Mesenteric fat pad (tissue), 1 donor: Measurements from ENCODE around the gene ST8SIA5. TPM values are rescaled to one million over a fixed set of nuclear protein-coding genes. Genes with fewer than 3 reads are reported as not detected.

Experiments used
- DNase-seq: peaks from one replicate; pipeline ENCODE4 v3.0.0-alpha.2; 2020; ENCODE audit warnings: low spot score
- total RNA-seq: library from RNA; stranded (reverse); fragmentation: NEBNext Ultra II Directional; extraction: Animal tissue kit (Norgen Biotek cat#: 25700); gene quantifications from one replicate; pipeline ENCODE4 v1.2.1, GENCODE V29; 2021
- donor health status: DM: yes; HTN: yes; CAD: no.

The ST8SIA5 gene
- total RNA-seq, 1 donor from 2014 or later, result 1.5 TPM

DNA sequence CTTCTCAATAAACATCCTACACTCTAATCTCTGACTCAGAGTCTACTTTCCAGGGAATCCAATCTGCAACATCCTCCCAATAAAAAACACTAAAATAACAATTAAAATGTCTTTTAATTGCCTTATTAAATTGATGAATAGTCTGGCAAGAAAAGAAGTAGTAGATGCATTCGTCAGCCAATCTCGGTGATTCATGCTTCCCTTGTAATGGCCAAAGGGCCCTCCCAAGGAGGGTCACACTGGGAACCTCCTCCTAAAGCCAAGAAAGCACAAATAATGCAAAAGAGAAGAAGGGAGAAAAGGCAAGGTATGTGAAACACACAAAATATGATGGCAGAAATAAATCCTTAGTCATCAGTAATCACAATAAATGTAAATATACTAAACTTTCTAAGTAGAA is 16.8 kb downstream of the ST8SIA5 start:
- no peak for DNase-seq

- DNase-seq, result no peak
These were observed 18.4 kb downstream of the ST8SIA5 start for GRCh38 chr18:46738491-46738890.

GRCh38 chr18:46736736-46737135 is 20.1 kb downstream of the ST8SIA5 start:
- DNase-seq, result no peak

DNA sequence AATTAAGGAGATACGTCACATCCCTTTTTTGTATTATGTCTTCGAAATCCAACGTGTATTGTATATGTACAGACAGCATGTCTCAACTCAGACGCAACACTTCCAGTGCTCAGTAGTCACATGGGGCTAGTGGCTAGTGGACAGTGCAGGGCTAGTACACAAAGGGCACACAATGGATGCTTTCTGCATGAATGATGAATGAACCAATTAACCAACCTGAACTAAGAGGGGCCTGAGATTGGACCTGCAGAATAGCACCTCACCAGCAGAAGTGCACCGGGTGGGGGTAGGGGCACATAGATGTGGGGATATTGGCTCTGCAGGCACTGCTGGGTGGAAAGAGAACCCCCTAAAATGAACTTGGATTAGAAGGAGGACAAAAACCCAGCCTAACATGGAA is 20.7 kb downstream of the ST8SIA5 start:
- DNase-seq, result no peak

DNA sequence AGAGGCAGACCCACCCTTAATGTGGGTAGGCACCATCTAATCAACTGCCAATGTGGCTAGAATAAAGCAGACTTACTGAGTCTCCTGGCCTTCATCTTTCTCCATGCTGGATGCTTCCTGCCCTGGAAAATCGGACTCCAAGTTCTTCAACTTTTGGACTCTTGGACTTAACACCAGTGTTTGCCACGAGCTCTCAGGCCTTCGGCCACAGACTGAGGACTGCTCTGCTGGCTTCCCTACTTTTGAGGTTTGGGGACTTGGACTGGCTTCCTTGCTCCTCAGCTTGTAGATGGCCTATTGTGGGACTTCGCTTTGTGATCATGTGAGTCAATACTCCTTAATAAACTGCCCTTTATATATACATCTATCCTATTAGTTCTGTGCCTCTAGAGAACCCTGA is 21.9 kb downstream of the ST8SIA5 start:
- peak; percentile 69 for DNase-seq

DNA sequence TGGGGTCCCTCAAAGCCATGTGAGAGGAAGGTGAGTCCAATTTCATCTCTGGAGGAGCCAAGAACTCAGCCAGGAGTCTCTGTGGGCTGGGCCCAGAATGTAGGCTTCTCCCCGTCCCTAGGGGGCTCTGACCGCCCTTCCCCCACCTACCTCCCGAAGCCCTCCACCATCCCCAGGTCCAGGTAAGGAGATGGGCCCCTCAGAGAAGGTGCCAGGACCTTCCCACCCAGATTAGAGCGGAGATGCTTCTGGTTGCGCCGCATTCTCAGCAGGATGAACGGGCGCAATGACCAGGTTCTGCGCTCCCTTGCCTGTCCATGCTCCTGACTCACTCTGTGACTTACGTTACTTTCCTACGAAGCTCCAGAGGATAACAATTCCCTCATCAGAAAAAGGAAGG is 23.0 kb downstream of the ST8SIA5 start:
- peak; percentile 51 for DNase-seq

GRCh38 chr18:46732801-46733200 is 24.1 kb downstream of the ST8SIA5 start:
- peak; percentile 43 for DNase-seq

DNA sequence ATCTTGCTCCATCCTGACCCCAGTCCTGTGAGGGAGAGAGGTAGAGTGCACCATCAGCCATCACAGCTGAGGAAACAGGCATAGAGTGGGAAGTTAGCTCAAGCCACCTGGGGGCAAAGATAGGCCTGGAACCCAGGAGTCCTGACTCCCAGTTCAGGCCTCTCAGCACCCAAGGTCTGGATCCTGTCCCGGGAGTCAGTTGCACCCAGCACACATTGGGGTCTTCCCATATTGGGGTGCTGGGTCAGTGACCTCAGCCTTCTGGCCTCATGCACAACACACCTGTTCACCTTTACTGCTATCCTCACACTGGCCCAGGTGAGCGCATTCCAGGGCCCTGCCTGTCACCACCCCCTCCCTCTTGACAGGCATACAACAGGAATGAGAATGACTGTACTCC is 24.7 kb downstream of the ST8SIA5 start:
- DNase-seq, result peak; percentile 86

DNA sequence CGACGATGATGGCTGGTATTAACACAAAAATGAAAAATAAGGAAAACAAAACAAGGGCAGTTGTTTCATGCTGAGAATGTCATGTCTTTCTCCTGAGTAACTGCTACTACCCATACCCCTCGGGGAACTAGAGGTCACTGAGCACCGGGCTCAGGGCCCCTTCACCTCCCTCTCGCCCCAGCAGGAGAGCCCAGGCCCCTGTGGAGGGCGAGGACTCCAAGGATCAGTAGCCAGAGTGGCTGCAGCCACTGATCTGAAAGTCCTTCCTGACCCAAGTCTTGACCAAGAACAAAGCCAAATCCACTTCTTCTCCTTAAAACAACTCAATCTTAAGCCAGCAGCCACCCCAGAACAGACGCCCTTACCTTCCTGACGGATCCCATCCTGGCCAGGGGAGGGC is 25.5 kb downstream of the ST8SIA5 start:
- peak; percentile 49 for DNase-seq

DNA sequence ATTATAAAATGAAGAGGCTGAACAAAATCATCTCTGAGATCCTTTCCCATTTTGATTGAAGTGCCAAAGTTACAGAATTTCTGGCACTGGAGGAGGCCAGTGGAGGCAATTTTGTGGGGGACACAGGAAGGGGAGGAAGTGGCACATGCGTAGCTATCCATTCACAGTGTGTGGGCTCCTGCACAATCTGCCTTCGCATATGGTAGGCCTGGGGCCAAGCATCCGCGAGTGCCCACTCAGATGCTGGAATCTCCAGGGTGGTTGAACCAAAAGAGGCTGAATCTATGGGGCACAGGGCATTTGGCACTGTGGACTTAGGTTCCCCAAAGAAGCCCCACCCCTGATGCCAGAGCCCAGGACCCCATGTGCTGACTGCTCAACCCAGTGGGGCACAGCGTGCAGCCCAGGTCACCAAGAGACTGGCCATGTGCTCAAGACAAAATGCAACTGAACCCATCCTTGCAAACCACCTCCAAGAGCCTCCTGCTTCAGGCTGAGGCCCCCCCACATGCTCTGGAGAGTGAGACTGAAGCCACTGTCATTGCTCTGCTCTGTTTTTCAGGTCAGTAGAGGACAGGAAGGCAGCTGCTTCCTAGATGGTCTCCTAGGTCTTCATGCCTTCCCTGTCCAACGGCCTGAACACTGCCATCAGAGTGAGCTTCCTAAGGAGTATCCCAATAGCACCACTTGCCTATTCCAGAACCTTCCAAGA is 28.5 kb downstream of the ST8SIA5 start:
- DNase-seq, result peak; percentile 49

GRCh38 chr18:46727177-46727576 is 29.7 kb downstream of the ST8SIA5 start:
- peak; percentile 11 for DNase-seq

DNA sequence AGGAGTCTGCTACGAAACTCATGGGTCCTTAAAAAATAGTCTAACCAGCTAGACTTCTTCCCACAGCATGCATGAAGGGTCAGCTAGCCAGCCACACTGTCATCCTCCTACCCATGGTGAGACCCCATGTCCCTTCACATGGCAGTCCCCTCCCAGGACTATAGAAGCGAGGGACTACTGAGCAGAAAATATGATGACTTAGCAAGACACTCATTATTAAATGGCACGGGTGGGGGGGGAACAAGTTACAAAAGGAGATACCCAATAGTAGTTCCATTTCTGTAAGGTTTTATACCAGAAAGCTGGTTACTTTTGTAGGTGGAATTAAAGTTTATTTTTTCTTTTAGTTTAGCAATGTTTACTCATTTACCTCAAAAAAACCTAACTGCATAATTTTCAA is 31.5 kb downstream of the ST8SIA5 start:
- no peak for DNase-seq

GRCh38 chr18:46723856-46724415 is 32.9 kb downstream of the ST8SIA5 start:
- peak; percentile 37 for DNase-seq

DNA sequence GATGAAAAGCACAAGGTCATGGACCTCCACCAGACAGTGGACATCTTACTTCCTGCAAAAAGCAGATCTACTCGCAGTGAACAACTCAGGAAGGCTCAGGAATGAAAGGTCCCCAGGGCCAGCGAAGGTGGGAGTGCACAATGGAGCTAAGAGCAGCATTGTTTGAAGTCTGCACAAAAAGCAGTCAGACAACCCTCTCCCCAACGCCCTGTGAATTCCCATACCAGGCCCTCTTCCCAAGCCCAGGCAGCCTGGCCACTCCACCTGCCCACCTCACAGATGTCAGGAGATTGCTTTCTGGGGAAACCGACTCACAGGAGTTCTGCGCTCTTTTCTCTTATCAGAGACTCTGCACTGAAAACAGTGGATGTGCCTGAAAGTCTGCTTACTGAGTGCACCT is 34.8 kb downstream of the ST8SIA5 start:
- DNase-seq, result peak; percentile 64

GRCh38 chr18:46721331-46721730 is 35.5 kb downstream of the ST8SIA5 start:
- peak; percentile 81 for DNase-seq

- DNase-seq, result no peak
These were observed 36.3 kb downstream of the ST8SIA5 start for GRCh38 chr18:46720521-46720920.

GRCh38 chr18:46720092-46720491 is 36.8 kb downstream of the ST8SIA5 start:
- DNase-seq, result peak; percentile 77

DNA sequence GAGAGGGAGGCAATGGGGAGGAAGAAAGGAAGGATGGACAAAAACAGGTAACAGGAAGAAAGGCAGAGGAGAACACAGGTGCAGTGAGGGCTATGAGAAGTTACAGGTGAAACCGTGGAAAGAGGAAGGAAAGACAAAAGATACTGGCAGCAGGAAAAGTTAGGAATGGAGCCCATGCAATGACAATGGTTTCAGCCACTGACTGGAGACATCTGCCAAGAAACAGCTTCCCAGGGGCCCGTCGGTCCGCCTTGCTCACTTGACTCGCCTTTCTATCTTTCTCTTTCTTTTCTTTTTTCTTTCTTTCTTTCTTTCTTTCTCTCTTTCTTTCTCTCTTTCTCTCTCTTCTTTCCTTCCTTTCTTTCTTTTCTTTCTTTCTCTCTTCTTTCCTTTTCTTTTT is 37.5 kb downstream of the ST8SIA5 start:
- no peak for DNase-seq

GRCh38 chr18:46718501-46719341 is 38.1 kb downstream of the ST8SIA5 start:
- no peak for DNase-seq

GRCh38 chr18:46716827-46717226 is 40.0 kb downstream of the ST8SIA5 start:
- no peak for DNase-seq

GRCh38 chr18:46716336-46716735 is 40.5 kb downstream of the ST8SIA5 start:
- DNase-seq, result no peak

GRCh38 chr18:46715062-46715461 is 41.8 kb downstream of the ST8SIA5 start:
- DNase-seq, result no peak
